Esophagus (tissue), 2 donors: ENCODE measurements around the gene ZNF8. TPM values are rescaled to one million over a fixed set of nuclear protein-coding genes. Genes with fewer than 3 reads are reported as not detected.

Source experiments
- H3K27ac ChIP-seq, 2 donors: one replicate each; pipeline ENCODE4 v1.5.1; 2013; ENCODE audit warnings: low read depth in 2 of 2, mild to moderate bottlenecking in 2 of 2, inconsistent platforms in 1 of 2, low read length in 1 of 2, moderate library complexity in 1 of 2
- H3K27me3 ChIP-seq, 2 donors: one replicate each; pipeline ENCODE4 v1.6.1; 2013; ENCODE audit warnings: low read length in 2 of 2, control low read depth in 1 of 2, mild to moderate bottlenecking in 1 of 2; ENCODE audit not compliant: insufficient read depth in 2 of 2, control insufficient read depth in 1 of 2
- H3K36me3 ChIP-seq, 2 donors: one replicate each; pipeline ENCODE4 v1.6.1; 2013; ENCODE audit warnings: low read length in 1 of 2; ENCODE audit not compliant: control insufficient read depth in 2 of 2, insufficient read depth in 2 of 2
- H3K4me1 ChIP-seq, 2 donors: one replicate each; pipeline ENCODE4 v1.6.1; 2013; ENCODE audit warnings: low read length in 1 of 2; ENCODE audit not compliant: control insufficient read depth in 2 of 2, insufficient read depth in 2 of 2
- H3K4me3 ChIP-seq, 2 donors: one replicate each; pipeline ENCODE4 v1.5.1; 2013; ENCODE audit warnings: low read length in 2 of 2, mild to moderate bottlenecking in 2 of 2, low read depth in 1 of 2, moderate library complexity in 1 of 2
- H3K9me3 ChIP-seq, 2 donors: one replicate each; pipeline ENCODE4 v1.6.1; 2013; ENCODE audit warnings: mild to moderate bottlenecking in 2 of 2, low read depth in 1 of 2, low read length in 1 of 2, moderate library complexity in 1 of 2; ENCODE audit not compliant: control insufficient read depth in 2 of 2, insufficient read depth in 1 of 2
- WGBS, 2 donors: extraction: QIAGEN DNeasy Blood & Tissue Kit; methylation state at CpG; one replicate each; pipeline ENCODE4 v1.1.7; 2013; 5-methylcytosine and 5-hydroxymethylcytosine counted together
- polyA plus RNA-seq, 2 donors: library from polyadenylated mRNA; stranded (reverse); fragments of 200-250 nt; gene quantifications; one replicate each; pipeline ENCODE4 v1.2.3, GENCODE V29; 2013
- donor health status: healthy with polysubstance abuse.
- donor health status: Bipolar disorder and iron deficiency.

The ZNF8 gene
- polyA plus RNA-seq, 2 donors, result 0.91 to 1.6 TPM

DNA sequence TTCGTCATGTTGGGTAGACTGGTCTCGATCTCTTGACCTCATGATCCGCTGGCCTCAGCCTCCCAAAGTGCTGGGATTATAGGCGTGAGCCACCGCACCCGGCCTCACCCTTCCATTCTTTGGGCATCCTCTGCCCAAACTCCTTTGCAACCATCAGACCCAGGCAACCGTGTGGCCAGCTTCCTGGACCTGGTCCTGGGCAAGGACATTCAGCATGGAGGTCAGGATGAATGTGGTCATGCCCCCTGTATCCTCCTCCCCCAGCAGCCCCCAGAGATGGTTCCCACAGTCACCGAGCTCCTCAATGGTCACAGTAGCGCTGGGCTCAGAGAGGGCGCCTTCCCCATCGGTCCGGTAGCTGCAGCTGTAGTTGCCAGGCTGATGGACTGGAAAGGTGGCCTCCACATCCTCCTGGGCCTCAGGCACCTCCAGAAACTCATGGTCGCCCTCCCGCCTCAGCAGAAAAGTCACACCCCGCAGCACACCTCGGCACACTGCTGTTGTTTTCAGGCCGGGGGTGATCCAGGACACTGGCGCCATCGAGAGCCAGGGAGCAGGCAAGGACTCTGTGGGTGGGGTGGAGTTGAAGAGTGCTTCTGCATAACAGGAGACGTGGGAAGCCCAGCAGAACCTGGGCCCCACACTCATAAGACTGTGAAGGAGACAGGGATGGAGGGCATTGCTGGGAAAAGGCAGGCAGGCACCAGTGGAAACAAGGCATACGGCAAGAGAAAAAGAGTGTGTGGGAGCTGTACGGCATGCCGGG lies 73.4 kb downstream of the ZNF8 start:
- Histone ChIP-seq H3K4me1 (peaks cover 3 to 15% of the 10 kb centered on the region in 2 donors), H3K36me3 (no peaks in the 10 kb centered on the region), H3K9me3 (peaks cover 6 to 11% of the 10 kb centered on the region in 2 donors), H3K27ac (no peak overlapping the region), H3K27me3 (peaks cover 0 to 3% of the 10 kb centered on the region in 2 donors), H3K4me3 (no peak overlapping the region)
- WGBS, 2 donors, result 86 to 87% methylated on average over 23 of the region's 23 CpGs

Other genes with a start within 250 kb of the ZNF8 start
- gene ZSCAN1, start 244.9 kb upstream of the ZNF8 start, polyA plus RNA-seq, result under 1 TPM in 1 of 2 donors, not detected in 1; 0.05 TPM
- 1 to 10 TPM; 1.6 to 2.9 TPM for gene ZNF135, start 219.7 kb upstream of the ZNF8 start, polyA plus RNA-seq
- gene ZSCAN18, start 180.7 kb upstream of the ZNF8 start, polyA plus RNA-seq, result 10 to 100 TPM; 20.2 to 22.9 TPM
- gene ZNF329, start 128.2 kb upstream of the ZNF8 start, polyA plus RNA-seq, result 1 to 10 TPM; 2.0 to 2.3 TPM
- gene ZNF274, start 95.9 kb upstream of the ZNF8 start, polyA plus RNA-seq, result 10 to 100 TPM; 15.4 to 16.7 TPM
- 10 to 100 TPM; 14.7 to 17.9 TPM for gene ZNF544, start 50.0 kb upstream of the ZNF8 start, polyA plus RNA-seq
- 10 to 100 TPM; 15.2 to 23.1 TPM for gene ERVK3-1, start 26.4 kb downstream of the ZNF8 start, polyA plus RNA-seq
- 1 to 10 TPM in 1 of 2 donors, under 1 TPM in 1; 0.87 to 1.0 TPM for gene ZSCAN22, start 48.0 kb downstream of the ZNF8 start, polyA plus RNA-seq
- gene A1BG, start 74.5 kb downstream of the ZNF8 start, polyA plus RNA-seq, result 10 to 100 TPM in 1 of 2 donors, 1 to 10 TPM in 1; 5.4 to 10.6 TPM
- 1 to 10 TPM in 1 of 2 donors, under 1 TPM in 1; 0.96 to 2.2 TPM for gene ZNF497, start 83.8 kb downstream of the ZNF8 start, polyA plus RNA-seq
- 1 to 10 TPM; 2.5 to 2.8 TPM for gene ZNF837, start 102.1 kb downstream of the ZNF8 start, polyA plus RNA-seq
- 1,000 to 10,000 TPM in 1 of 2 donors, 100 to 1,000 TPM in 1; 725 to 1,912 TPM for gene RPS5, start 108.3 kb downstream of the ZNF8 start, polyA plus RNA-seq
- gene RNF225, start 116.7 kb downstream of the ZNF8 start, polyA plus RNA-seq, result 1 to 10 TPM; 1.6 to 4.6 TPM
- 1 to 10 TPM; 3.9 to 8.9 TPM for gene ZNF584, start 129.7 kb downstream of the ZNF8 start, polyA plus RNA-seq
- under 1 TPM; 0.83 to 0.89 TPM for gene ZNF132, start 161.2 kb downstream of the ZNF8 start, polyA plus RNA-seq
- 1 to 10 TPM; 2.4 to 2.8 TPM for gene ZNF324B, start 172.7 kb downstream of the ZNF8 start, polyA plus RNA-seq
- gene ZNF324, start 188.1 kb downstream of the ZNF8 start, polyA plus RNA-seq, result 1 to 10 TPM; 5.1 to 5.6 TPM
- 1 to 10 TPM; 6.9 to 9.9 TPM for gene ZNF446, start 197.4 kb downstream of the ZNF8 start, polyA plus RNA-seq
- gene SLC27A5, start 233.0 kb downstream of the ZNF8 start, polyA plus RNA-seq, result 1 to 10 TPM; 7.0 to 7.2 TPM
- gene ZBTB45, start 240.9 kb downstream of the ZNF8 start, polyA plus RNA-seq, result 1 to 10 TPM; 6.4 to 7.4 TPM